ENCODE results near the gene TMEM259.

The TMEM259 gene

GRCh38 chr19:1002600-1002999, 18.3 kb downstream of the TMEM259 start:
- Histone ChIP-seq H3K27me3 (ENCODE audit: control insufficient read depth in 1 of 2, insufficient read depth in 2 of 2, low read length in 2 of 2) (peaks cover 29 to 42% of the 10 kb centered on the region in 2 donors), H3K9me3 (ENCODE audit: control insufficient read depth in 1 of 2, low read length in 2 of 2) (no peaks in the 10 kb centered on the region), H3K36me3 (ENCODE audit: control insufficient read depth in 1 of 2, insufficient read depth in 2 of 2, low read length in 2 of 2) (no peaks in the 10 kb centered on the region), H3K27ac (ENCODE audit: low read depth, low read length) (no peak overlapping the region), H3K4me3 (ENCODE audit: low read depth in 1 of 2, low read length in 2 of 2) (no peak overlapping the region), H3K4me1 (ENCODE audit: control insufficient read depth in 1 of 2, insufficient read depth in 2 of 2, low read length in 2 of 2) (no peaks in the 10 kb centered on the region), H3K9ac (ENCODE audit: low read depth in 1 of 2, low read length in 2 of 2) (no peak overlapping the region)

DNA sequence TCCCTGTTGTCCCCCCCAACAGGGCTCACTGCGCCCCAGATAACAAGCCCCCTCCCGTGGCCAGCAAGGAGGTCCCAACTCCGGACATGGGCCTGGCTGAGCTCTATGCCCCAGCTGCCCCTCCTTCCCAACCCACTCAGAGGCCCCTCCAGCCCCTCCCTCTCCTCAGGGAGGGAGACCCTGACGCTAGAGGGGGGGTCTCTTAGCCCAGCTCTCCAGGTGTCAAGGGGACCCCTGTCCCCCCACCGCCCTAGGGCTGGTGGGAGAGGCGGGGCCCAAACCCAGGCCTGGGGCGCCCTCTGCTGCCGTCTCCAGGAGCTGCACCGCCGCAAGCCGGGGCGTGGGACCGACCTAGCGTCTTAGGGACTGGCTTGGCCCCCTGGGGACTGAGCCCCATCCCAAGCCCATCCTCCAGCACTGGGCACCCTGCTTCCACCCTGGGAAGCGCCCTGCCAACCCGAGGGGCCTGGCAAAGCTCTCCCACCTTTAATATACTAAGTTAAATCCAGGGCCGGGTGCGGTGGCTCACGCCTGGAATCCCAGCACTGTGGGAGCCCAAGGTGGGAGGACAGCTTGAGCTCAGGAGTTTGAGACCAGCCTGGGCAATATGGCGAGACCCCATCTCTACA, 19.3 kb downstream of the TMEM259 start:
- no peak overlapping the region for H3K27ac ChIP-seq (ENCODE audit: low read depth, low read length)
- no peaks in the 10 kb centered on the region for H3K9me3 ChIP-seq (ENCODE audit: control insufficient read depth in 1 of 2, low read length in 2 of 2)
- H3K27me3 ChIP-seq (ENCODE audit: control insufficient read depth in 1 of 2, insufficient read depth in 2 of 2, low read length in 2 of 2), result peaks cover 36 to 49% of the 10 kb centered on the region in 2 donors
- no peaks in the 10 kb centered on the region for H3K4me1 ChIP-seq (ENCODE audit: control insufficient read depth in 1 of 2, insufficient read depth in 2 of 2, low read length in 2 of 2)
- no peaks in the 10 kb centered on the region for H3K36me3 ChIP-seq (ENCODE audit: control insufficient read depth in 1 of 2, insufficient read depth in 2 of 2, low read length in 2 of 2)
- H3K9ac ChIP-seq (ENCODE audit: low read depth in 1 of 2, low read length in 2 of 2), result no peak overlapping the region
- no peak overlapping the region for H3K4me3 ChIP-seq (ENCODE audit: low read depth in 1 of 2, low read length in 2 of 2)

DNA sequence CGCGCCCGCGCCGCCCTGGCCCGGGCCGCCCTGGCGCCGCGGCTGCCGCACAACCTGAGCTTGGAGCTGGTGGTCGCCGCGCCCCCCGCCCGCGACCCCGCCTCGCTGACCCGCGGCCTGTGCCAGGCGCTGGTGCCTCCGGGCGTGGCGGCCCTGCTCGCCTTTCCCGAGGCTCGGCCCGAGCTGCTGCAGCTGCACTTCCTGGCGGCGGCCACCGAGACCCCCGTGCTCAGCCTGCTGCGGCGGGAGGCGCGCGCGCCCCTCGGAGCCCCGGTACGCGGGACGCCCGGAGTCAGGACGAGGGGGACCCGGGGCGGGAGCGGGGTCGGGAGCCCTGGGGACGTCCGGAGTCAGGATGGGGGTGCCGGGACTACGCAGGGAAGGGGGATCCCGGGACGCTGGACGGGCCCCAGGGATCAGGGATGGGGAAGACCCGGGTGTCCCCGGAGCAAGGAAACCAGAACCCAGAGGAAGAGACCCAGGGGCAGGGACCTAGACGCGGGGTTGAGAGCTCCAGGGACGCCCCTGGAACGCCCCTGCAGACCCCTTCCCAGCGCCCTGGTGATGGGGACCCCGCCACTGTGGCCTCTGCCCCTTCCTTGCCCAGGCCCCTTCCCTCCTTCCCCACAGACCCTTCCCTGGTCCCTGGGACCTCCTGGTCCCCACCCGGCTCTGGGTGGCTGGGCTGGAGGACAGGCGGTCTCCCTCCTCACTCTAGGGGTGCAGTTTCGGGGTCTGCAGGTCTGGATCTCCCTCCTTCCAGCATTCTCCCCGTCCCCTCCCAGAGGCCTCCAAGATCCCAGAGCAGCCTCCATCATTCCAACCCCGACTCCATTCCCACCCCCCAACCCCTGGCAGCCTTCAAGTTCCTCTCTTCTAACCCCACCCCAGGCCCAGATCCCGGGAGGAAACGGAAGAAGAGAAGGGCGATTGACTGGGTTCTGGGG, 20.1 kb downstream of the TMEM259 start:
- no peaks in the 10 kb centered on the region for H3K4me1 ChIP-seq (ENCODE audit: control insufficient read depth in 1 of 2, insufficient read depth in 2 of 2, low read length in 2 of 2)
- H3K4me3 ChIP-seq (ENCODE audit: low read depth in 1 of 2, low read length in 2 of 2), result no peak overlapping the region
- no peak overlapping the region for H3K9ac ChIP-seq (ENCODE audit: low read depth in 1 of 2, low read length in 2 of 2)
- H3K27me3 ChIP-seq (ENCODE audit: control insufficient read depth in 1 of 2, insufficient read depth in 2 of 2, low read length in 2 of 2), result peaks cover 44 to 56% of the 10 kb centered on the region in 2 donors
- no peak overlapping the region for H3K27ac ChIP-seq (ENCODE audit: low read depth, low read length)
- H3K36me3 ChIP-seq (ENCODE audit: control insufficient read depth in 1 of 2, insufficient read depth in 2 of 2, low read length in 2 of 2), result no peaks in the 10 kb centered on the region
- H3K9me3 ChIP-seq (ENCODE audit: control insufficient read depth in 1 of 2, low read length in 2 of 2), result no peaks in the 10 kb centered on the region

DNA sequence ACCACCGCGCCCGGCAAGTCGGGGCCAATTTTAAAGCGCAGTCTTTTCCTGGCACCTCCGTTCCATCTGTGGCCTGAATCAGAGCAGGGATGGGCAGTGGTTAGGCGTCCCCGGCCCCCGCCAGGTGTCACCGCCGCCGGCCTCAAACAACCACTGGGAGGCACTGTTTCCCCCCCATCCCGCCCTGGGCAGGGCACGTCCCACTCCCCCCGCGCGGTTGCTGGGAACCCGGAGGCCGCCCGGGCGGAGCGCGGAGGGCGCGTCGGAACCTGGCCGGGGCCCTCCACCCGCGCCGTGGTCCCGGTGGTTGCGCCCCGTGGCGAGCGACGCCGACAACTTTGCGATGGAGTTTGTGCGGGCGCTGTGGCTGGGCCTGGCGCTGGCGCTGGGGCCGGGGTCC, 20.8 kb downstream of the TMEM259 start, which contains the start of gene GRIN3B:
Gene GRIN3B, plus strand, starts transcription at position 325 of the 400 bp plus-strand sequence. Its CDS starts 19 bp downstream, at position 344.
- no peak within 1 kb of the TSS for H3K9ac ChIP-seq (ENCODE audit: low read depth in 1 of 2, low read length in 2 of 2)
- no peak within 1 kb of the TSS for H3K27ac ChIP-seq (ENCODE audit: low read depth, low read length)
- H3K4me1 ChIP-seq (ENCODE audit: control insufficient read depth in 1 of 2, insufficient read depth in 2 of 2, low read length in 2 of 2), result no peaks in the 10 kb centered on the region
- H3K27me3 ChIP-seq (ENCODE audit: control insufficient read depth in 1 of 2, insufficient read depth in 2 of 2, low read length in 2 of 2), result peaks cover 51 to 64% of the 10 kb centered on the region in 2 donors
- no peaks in the 10 kb centered on the region for H3K9me3 ChIP-seq (ENCODE audit: control insufficient read depth in 1 of 2, low read length in 2 of 2)
- H3K36me3 ChIP-seq (ENCODE audit: control insufficient read depth in 1 of 2, insufficient read depth in 2 of 2, low read length in 2 of 2), result no peaks in the 10 kb centered on the region
- H3K4me3 ChIP-seq (ENCODE audit: low read depth in 1 of 2, low read length in 2 of 2), result no peak within 1 kb of the TSS

GRCh38 chr19:999379-999719, 21.6 kb downstream of the TMEM259 start:
- H3K9me3 ChIP-seq (ENCODE audit: control insufficient read depth in 1 of 2, low read length in 2 of 2), result no peaks in the 10 kb centered on the region
- H3K4me3 ChIP-seq (ENCODE audit: low read depth in 1 of 2, low read length in 2 of 2), result no peak overlapping the region
- H3K27me3 ChIP-seq (ENCODE audit: control insufficient read depth in 1 of 2, insufficient read depth in 2 of 2, low read length in 2 of 2), result peaks cover 51 to 60% of the 10 kb centered on the region in 2 donors
- no peaks in the 10 kb centered on the region for H3K4me1 ChIP-seq (ENCODE audit: control insufficient read depth in 1 of 2, insufficient read depth in 2 of 2, low read length in 2 of 2)
- H3K27ac ChIP-seq (ENCODE audit: low read depth, low read length), result no peak overlapping the region
- H3K9ac ChIP-seq (ENCODE audit: low read depth in 1 of 2, low read length in 2 of 2), result no peak overlapping the region
- H3K36me3 ChIP-seq (ENCODE audit: control insufficient read depth in 1 of 2, insufficient read depth in 2 of 2, low read length in 2 of 2), result no peaks in the 10 kb centered on the region

- no peaks in the 10 kb centered on the region for H3K36me3 ChIP-seq (ENCODE audit: control insufficient read depth in 1 of 2, insufficient read depth in 2 of 2, low read length in 2 of 2)
- H3K4me3 ChIP-seq (ENCODE audit: low read depth in 1 of 2, low read length in 2 of 2), result no peak overlapping the region
- no peak overlapping the region for H3K9ac ChIP-seq (ENCODE audit: low read depth in 1 of 2, low read length in 2 of 2)
- H3K4me1 ChIP-seq (ENCODE audit: control insufficient read depth in 1 of 2, insufficient read depth in 2 of 2, low read length in 2 of 2), result no peaks in the 10 kb centered on the region
- no peaks in the 10 kb centered on the region for H3K9me3 ChIP-seq (ENCODE audit: control insufficient read depth in 1 of 2, low read length in 2 of 2)
- H3K27me3 ChIP-seq (ENCODE audit: control insufficient read depth in 1 of 2, insufficient read depth in 2 of 2, low read length in 2 of 2), result peaks cover 51 to 56% of the 10 kb centered on the region in 2 donors
- no peak overlapping the region for H3K27ac ChIP-seq (ENCODE audit: low read depth, low read length)
Observed at GRCh38 chr19:998064-998463, 22.9 kb downstream of the TMEM259 start.

DNA sequence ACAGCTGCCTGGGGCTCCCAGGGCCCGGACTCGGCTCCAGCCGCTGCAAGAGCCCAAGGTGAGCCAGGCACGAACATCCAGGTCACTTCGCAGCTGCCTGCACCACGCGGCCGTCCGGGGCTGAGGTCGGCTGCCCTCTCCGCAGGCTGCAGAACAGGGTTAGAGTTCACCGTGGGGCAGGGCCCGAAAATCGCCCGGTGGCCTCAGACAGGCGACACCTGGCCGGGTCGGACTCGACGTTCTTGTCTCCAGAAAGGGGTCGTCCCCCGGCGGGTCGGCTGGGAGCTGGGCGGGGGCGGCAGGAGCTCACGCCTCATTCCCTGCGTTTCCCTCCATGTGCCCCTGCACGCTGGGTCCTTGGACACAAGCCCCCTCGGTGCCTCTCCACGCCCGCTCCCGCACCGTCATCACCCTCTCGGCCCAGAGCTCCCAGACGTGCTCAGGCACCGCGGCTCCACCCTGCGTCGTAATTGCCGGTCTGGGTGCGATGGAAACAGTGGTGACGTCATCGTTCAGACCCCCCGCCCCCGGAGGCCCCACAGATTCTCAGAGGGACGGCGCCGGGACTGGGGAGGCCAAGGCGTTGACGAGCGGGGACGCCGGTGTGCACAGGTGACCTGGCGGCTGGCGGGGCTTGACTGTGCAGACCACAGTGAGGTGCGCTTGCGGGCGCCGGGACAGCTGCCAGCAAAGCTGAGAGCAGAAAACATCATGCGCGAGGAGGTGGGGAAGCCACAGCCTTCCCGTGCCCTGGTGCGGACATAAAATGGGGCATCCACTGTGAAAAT, 24.7 kb downstream of the TMEM259 start:
- Histone ChIP-seq H3K27ac (ENCODE audit: low read depth, low read length) (no peak overlapping the region), H3K9ac (ENCODE audit: low read depth in 1 of 2, low read length in 2 of 2) (peak overlapping the region in 1 of 2 donors; percentile 25), H3K36me3 (ENCODE audit: control insufficient read depth in 1 of 2, insufficient read depth in 2 of 2, low read length in 2 of 2) (no peaks in the 10 kb centered on the region), H3K9me3 (ENCODE audit: control insufficient read depth in 1 of 2, low read length in 2 of 2) (no peaks in the 10 kb centered on the region), H3K4me3 (ENCODE audit: low read depth in 1 of 2, low read length in 2 of 2) (peak overlapping the region in 1 of 2 donors; percentile 29), H3K27me3 (ENCODE audit: control insufficient read depth in 1 of 2, insufficient read depth in 2 of 2, low read length in 2 of 2) (peaks cover 47 to 48% of the 10 kb centered on the region in 2 donors), H3K4me1 (ENCODE audit: control insufficient read depth in 1 of 2, insufficient read depth in 2 of 2, low read length in 2 of 2) (no peaks in the 10 kb centered on the region)

DNA sequence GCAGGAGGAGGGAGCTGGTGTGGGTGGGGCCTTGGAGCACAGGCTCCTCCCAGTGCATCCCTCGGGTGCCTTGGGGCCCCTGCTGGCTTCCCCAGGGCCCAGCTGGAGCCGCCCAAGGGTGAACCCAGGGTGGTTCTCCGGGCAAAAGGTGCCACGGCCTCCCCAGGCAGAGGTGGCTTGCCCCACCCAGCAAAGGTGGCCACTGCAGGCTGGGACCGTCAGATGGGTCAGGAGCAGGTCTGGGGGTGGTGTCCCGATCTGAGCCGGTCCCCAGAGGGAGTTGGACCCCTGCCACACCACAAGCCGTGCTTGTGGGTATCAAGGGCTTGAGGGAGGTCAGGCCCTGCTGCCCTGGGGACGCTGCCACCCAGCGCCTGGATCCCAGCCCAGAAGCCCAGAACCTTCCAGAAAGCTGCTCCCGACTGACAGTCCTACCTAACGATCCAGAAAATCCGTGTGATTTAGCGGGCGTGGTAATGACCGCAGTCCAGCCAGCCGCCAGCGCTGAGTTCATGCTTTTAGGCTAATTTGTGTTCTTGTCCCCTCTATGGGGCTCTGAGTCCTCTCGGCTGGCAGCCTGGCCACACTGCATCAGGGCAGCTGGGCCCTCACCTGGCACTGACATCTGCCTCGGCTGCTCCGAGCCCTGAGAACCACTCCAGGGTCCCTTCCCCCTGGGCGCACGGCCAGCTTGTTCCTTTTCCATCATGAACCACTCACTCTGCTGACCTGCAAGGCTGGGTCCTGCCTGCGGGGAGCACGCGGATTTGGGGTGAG, 25.7 kb downstream of the TMEM259 start:
- no peaks in the 10 kb centered on the region for H3K4me1 ChIP-seq (ENCODE audit: control insufficient read depth in 1 of 2, insufficient read depth in 2 of 2, low read length in 2 of 2)
- peaks cover 0 to 9% of the 10 kb centered on the region in 2 donors for H3K36me3 ChIP-seq (ENCODE audit: control insufficient read depth in 1 of 2, insufficient read depth in 2 of 2, low read length in 2 of 2)
- H3K27me3 ChIP-seq (ENCODE audit: control insufficient read depth in 1 of 2, insufficient read depth in 2 of 2, low read length in 2 of 2), result peaks cover 41 to 42% of the 10 kb centered on the region in 2 donors
- no peaks in the 10 kb centered on the region for H3K9me3 ChIP-seq (ENCODE audit: control insufficient read depth in 1 of 2, low read length in 2 of 2)
- no peak overlapping the region for H3K4me3 ChIP-seq (ENCODE audit: low read depth in 1 of 2, low read length in 2 of 2)
- no peak overlapping the region for H3K9ac ChIP-seq (ENCODE audit: low read depth in 1 of 2, low read length in 2 of 2)
- peak overlapping the region; percentile 10 for H3K27ac ChIP-seq (ENCODE audit: low read depth, low read length)

- no peak overlapping the region for H3K9ac ChIP-seq (ENCODE audit: low read depth in 1 of 2, low read length in 2 of 2)
- H3K36me3 ChIP-seq (ENCODE audit: control insufficient read depth in 1 of 2, insufficient read depth in 2 of 2, low read length in 2 of 2), result peaks cover 0 to 9% of the 10 kb centered on the region in 2 donors
- no peak overlapping the region for H3K4me3 ChIP-seq (ENCODE audit: low read depth in 1 of 2, low read length in 2 of 2)
- peaks cover 41% of the 10 kb centered on the region in 2 donors for H3K27me3 ChIP-seq (ENCODE audit: control insufficient read depth in 1 of 2, insufficient read depth in 2 of 2, low read length in 2 of 2)
- H3K27ac ChIP-seq (ENCODE audit: low read depth, low read length), result no peak overlapping the region
- H3K4me1 ChIP-seq (ENCODE audit: control insufficient read depth in 1 of 2, insufficient read depth in 2 of 2, low read length in 2 of 2), result no peaks in the 10 kb centered on the region
- H3K9me3 ChIP-seq (ENCODE audit: control insufficient read depth in 1 of 2, low read length in 2 of 2), result no peaks in the 10 kb centered on the region
Observed at GRCh38 chr19:994516-994915, 26.4 kb downstream of the TMEM259 start.

Data from duodenal mucosa (tissue), 2 donors.